Epithelial cell of proximal tubule (primary cell): ENCODE data around the gene CNTNAP4. TPM values are rescaled to one million over a fixed set of nuclear protein-coding genes. Genes with fewer than 3 reads are reported as not detected.

Source experiments
- DNase-seq: peaks from one replicate; pipeline ENCODE4 v3.0.0-alpha.2; 2011; ENCODE audit warnings: low read depth
- H3K4me3 ChIP-seq: 2 replicates; pipeline ENCODE4 v1.5.1; 2011; ENCODE audit warnings: low read depth, mild to moderate bottlenecking, low read length
- CTCF ChIP-seq: conservative IDR thresholded peaks from 2 replicates; pipeline ENCODE4 v1.5.1; 2012; ENCODE audit warnings: low read depth, mild to moderate bottlenecking, low read length
- total RNA-seq: library from RNA; depleted of rRNA; stranded (reverse); fragments of >200 nt; gene quantifications from 2 replicates; pipeline ENCODE4 v1.2.3, GENCODE V29; 2015

Gene CNTNAP4
- total RNA-seq, 1 donor from 2014 or later: not detected

- no peak for TF ChIP-seq CTCF
- H3K4me3 ChIP-seq: no peak overlapping the region
- no peak for DNase-seq
Observed at GRCh38 chr16:76280421-76281215, 3.4 kb downstream of the CNTNAP4 start.

- no peak for TF ChIP-seq CTCF
- H3K4me3 ChIP-seq: no peak overlapping the region
- no peak for DNase-seq
Observed at GRCh38 chr16:76287466-76287865, 10.3 kb downstream of the CNTNAP4 start.

- DNase-seq: no peak
- TF ChIP-seq CTCF: no peak
- H3K4me3 ChIP-seq: no peak overlapping the region
Observed at GRCh38 chr16:76292218-76292617, 15.0 kb downstream of the CNTNAP4 start.

- no peak for TF ChIP-seq CTCF
- no peak overlapping the region for H3K4me3 ChIP-seq
- no peak for DNase-seq
Observed at GRCh38 chr16:76293980-76294379, 16.8 kb downstream of the CNTNAP4 start.

GRCh38 chr16:76294396-76295214 is 17.4 kb downstream of the CNTNAP4 start:
- H3K4me3 ChIP-seq: no peak overlapping the region
- DNase-seq: no peak
- TF ChIP-seq CTCF: no peak

- TF ChIP-seq CTCF: no peak
- H3K4me3 ChIP-seq: no peak overlapping the region
- DNase-seq: no peak
Observed at GRCh38 chr16:76297941-76298340, 20.7 kb downstream of the CNTNAP4 start.
